Activated CD8-positive, alpha-beta memory T cell treated with anti-CD3 and anti-CD28 coated beads for 36 hours (primary cell): ENCODE measurements around the gene SPSB4. TPM values are rescaled to one million over a fixed set of nuclear protein-coding genes. Genes with fewer than 3 reads are reported as not detected.
"Not testable (repeated sequence)": the region's sequence is repeated elsewhere in the genome, so short reads cannot be mapped to it uniquely, and the experiment has no call there.

Experiments
- CTCF ChIA-PET: fragments of 350-600 bp; sonication (Branson Sonifier 250); formaldehyde crosslinking; loops from one replicate; lab custom pipeline; 2021; ENCODE audit warnings: antibody characterized with exemption; lab: Charles Lee
- POLR2A ChIA-PET: fragments of 350-600 bp; sonication (Branson Sonifier 250); formaldehyde crosslinking; loops from one replicate; lab custom pipeline; 2021; ENCODE audit warnings: antibody characterized with exemption; lab: Charles Lee
- total RNA-seq, 2 experiments: library from RNA; stranded (reverse); gene quantifications; one replicate each; pipeline ENCODE4 v1.2.3, GENCODE V29; 2021

The SPSB4 gene
- total RNA-seq: not detected

DNA sequence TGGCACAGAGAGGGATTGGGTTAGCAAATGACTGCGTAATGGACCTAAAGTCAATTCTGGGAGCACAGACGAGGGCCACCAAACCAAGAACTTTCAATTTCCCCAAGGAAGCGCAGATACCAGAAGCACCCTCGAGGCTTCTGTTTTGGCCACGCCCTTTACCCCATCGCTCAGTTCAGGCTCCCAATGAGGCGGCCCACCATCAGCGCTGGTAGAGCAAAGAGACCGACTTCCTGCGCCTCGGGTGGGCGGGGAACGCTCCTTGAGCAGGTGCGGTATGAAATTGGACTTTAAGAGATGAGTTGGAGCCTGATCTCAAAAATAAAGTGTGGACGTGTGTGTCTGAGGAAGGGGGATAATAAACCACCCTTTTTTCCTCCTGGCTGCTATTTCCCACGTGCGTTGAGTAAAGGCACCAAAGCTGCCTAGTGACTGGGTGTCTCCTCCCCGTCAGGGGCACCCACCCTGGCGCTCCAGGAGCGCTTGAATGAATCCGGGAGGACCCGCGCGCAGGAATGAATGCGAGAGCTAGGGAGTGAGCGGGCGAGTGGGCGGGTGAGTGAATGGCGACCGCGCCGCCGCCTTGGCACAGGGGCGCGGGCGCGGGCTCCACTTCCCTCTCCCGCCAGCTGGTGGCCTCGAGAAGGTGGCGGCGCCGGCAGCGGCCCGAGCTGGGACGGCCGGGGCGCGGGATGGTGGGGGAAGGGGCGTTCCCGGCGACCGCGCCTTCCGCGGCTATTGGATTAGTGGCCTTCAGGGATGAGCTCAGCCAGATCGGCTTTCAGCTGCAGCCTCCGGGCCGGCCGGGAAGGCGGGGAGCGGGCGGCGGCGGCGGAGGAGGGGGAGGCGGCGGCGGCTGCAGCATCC lies at the start of gene SPSB4:
TSS of gene SPSB4 (plus strand) at position 772 of the 867 bp plus-strand sequence. CDS start 14,758 bp downstream, outside the sequence.
- ChIA-PET CTCF (no interaction called here), POLR2A (no interaction called here)

DNA sequence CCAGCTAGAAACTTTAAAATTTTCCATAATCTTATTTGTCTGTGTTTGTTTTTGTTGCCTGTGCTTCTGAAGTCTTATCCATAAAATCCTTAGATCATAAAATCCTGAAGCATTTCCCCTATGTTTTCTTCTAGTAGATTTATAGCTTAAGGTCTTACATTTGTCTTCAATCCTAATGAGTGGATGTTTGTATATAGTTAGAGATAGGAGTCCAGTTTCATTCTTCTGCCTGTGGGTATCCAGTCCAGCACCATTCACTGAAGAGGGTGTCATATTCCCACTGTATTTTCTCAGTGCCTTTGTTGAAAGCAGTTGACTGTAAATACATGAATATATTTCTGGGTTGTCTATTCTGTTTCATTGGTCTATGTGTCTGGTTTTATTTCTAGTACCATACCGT lies 44.8 kb upstream of the SPSB4 start:
- POLR2A ChIA-PET: no interaction called here
- CTCF ChIA-PET: interaction anchor here (1.4 kb wide), 1 partner anchor 11 kb away, joined by 4 read pairs; no protein-coding TSS in a partner anchor

DNA sequence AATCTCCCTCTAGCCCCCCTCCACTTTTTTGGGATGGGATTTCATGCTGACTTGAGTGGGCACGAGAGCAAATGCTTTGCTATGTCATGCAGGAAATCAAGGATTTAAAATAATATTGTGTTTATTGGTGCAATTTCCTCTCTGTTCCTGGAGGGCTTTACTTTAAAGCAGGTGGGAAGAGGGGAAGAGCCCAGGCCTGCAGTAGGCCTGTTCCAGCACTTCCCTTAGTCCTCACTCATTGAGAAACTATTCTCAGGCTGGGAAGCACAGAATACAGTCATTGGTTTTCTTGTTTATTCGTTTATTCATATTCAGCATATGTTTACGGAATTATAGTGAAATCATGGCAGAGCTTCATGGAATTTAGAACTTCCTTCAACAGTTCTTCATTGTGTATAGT lies 41.7 kb upstream of the SPSB4 start:
- ChIA-PET POLR2A (no interaction called here), CTCF (interaction anchor here (0.9 to 3.7 kb wide), 3 partner anchors 9 to 182 kb away, joined by 3 to 10 read pairs (median 5); no protein-coding TSS in a partner anchor)

GRCh38 chr3:141011232-141011996 lies 39.7 kb upstream of the SPSB4 start:
- ChIA-PET CTCF (interaction anchor here (0.7 to 3.7 kb wide), 4 partner anchors 11 to 180 kb away, joined by 4 to 10 read pairs (median 8); no protein-coding TSS in a partner anchor), POLR2A (no interaction called here)

GRCh38 chr3:141011997-141012262 lies 39.2 kb upstream of the SPSB4 start:
- POLR2A ChIA-PET: no interaction called here

DNA sequence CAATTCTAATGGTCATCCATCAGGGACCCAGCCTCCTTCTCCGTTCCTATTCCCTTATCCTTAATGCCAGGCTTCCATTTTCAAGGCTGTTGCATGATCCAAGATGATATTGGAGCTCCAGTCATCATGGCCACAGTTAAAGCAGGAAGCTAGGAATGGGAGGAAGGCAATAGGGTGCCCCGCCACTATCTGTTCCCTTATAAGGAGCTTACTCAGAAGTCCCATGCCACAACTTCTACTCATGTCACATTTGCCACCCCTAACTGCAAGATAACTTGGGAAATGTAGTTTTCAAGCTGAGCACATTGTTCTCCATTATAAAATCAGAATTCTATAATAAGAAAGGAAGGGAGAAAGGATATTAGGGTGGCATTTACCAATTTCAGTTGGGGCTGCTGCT lies 38.6 kb upstream of the SPSB4 start:
- ChIA-PET POLR2A (no interaction called here), CTCF (interaction anchor here (2.1 to 3.7 kb wide), 4 partner anchors 13 to 179 kb away, joined by 5 to 10 read pairs (median 8); no protein-coding TSS in a partner anchor)

More at GRCh38 chr3:141011997-141012262, 39.2 kb upstream of the SPSB4 start:
- CTCF ChIA-PET: interaction anchor here (2.1 to 3.7 kb wide), 4 partner anchors 12 to 179 kb away, joined by 5 to 10 read pairs (median 8); no protein-coding TSS in a partner anchor

DNA sequence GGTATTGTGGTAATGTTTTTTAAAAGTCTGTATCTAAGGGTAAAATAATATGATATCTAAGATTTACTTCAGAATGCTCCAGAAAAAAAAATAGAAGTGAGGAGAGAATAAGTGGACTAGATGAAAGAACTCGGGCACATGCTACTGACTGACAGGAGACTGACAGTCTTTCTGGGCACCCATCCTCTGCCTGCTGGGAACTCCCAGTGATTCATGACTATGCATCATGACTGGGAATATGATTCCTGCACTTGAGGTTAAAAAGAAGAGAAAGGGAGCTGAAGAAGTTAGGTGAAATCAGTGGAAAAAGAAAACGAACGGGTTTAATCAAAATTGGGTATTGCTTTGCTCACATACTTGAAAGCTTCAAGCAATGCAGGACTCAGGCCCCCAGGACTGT lies 35.7 kb upstream of the SPSB4 start:
- ChIA-PET POLR2A (no interaction called here), CTCF (no interaction called here)

- POLR2A ChIA-PET: not testable (repeated sequence)
- CTCF ChIA-PET: interaction anchor here (1.1 to 1.2 kb wide), 2 partner anchors 12 to 19 kb away, joined by 3 to 4 read pairs; no protein-coding TSS in a partner anchor
These were observed 33.5 kb upstream of the SPSB4 start for GRCh38 chr3:141017366-141018322.

DNA sequence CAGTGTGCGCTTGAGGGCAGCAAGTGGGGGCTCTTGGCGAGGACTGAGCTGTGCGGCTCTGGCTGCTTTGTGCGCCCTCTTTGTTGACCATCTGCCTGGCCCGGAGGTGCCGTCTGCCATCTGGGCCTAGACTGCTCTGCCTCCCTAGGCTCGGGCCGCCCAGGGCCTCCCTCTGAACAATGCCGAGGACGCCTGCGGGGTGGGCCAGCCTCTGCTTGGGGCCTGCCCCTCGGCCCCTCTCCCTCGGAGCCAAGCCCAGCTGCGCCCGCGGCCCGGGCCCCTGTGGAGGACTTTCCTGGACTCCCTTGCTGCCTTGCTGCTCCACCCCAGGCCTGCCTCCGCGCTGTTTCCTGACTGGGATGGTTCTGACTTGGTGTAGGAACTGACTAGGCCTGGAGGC lies 31.9 kb upstream of the SPSB4 start:
- CTCF ChIA-PET: no interaction called here
- POLR2A ChIA-PET: no interaction called here

DNA sequence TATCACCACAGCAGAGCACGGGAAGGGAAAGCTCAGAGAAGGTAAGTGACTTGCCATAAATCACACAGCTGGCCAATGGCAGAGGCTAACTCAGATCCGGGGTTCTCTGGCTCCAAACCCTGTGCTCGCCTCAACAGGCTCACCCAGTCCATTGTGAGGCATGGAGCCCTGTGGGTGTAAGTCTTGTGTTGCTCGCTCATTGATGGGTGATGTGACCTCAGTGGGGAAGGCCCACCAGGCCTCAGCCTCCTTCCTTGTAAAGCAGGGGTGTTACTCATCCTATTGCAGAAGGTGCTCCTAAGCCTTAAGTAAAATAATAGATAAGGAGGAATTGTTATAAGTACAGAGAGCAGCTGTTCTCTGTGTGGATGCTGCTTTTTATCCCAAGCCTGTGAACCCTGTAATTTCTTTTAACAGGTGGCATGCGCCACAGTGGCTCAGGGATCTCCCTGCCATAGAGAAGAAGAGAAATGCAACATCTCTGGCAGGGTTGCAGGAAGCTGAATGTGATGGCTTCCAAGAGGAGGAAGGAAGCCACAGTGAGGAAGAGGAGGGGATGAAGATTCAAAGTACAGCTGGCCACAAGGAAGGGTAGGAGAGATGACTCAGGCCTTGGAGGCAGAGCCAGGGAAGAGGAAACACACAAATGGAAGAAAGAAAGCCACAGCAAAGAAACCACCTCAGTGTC lies 30.9 kb upstream of the SPSB4 start:
- ChIA-PET POLR2A (no interaction called here), CTCF (no interaction called here)

GRCh38 chr3:141021261-141021660 lies 29.9 kb upstream of the SPSB4 start:
- CTCF ChIA-PET: no interaction called here
- POLR2A ChIA-PET: no interaction called here

- CTCF ChIA-PET: no interaction called here
These were observed 20.9 kb upstream of the SPSB4 start for GRCh38 chr3:141030296-141030695.

DNA sequence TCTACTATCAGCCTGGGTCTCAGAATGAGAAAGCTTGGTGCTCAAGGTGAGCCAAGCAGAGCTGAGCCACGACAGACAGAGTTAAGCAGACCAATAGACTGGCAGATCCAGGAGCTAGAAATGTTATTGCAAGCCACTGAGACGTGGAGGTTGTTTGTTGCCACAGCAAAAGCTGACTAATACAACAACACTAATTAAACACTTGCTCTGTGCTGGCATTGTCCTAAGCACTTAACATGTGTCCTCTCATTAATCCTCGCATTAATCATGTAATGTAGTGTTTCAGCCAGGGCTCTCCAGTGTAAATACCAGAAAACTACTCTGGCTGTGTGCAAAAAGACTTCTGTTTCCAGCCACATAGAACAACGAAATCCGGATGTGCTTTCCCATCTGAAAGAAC lies 11.6 kb upstream of the SPSB4 start:
- CTCF ChIA-PET: no interaction called here
- POLR2A ChIA-PET: no interaction called here

More at GRCh38 chr3:141030296-141030695, 20.9 kb upstream of the SPSB4 start:
- POLR2A ChIA-PET: no interaction called here

DNA sequence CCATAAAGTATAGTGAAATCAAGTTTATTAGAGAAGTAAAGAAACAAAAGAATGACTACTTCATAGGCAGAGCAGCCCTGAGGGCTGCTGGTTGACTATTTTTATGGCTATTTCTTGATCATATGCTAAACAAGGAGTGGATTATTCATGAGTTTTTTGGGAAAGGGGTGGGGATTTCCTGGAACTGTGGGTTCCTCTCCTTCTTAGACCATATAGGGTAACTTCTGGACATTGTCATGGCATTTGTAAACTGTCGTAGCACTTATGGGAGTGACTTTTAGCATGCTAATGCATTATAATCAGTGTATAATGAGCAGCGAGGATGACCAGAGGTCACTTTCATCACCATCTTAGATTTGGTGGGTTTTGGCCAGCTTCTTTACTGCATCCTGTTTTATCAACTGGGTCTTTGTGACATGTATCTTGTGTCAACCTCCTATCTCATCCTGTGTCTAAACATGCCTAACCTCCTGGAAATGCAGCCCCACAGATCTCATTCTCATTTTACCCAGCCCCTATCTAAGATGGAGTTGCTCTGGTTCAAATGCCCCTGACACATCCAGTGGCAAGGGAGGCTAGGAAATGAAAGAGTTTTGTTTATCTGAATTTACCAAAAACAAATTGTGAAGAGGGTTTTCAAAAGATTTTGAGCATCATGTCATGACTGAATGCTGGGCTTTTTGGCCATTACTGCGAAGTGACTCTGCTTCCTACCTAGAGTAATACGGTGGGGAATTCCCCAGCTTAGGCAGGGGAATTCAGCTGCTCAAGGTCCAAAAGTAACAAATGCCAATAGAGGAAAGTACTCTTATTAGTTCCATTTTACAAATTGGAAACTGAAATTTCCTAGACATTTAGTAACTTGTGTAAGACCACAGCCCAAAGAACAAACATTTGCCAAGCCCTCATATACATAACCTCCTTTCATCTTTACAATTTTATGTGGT lies 6.2 kb upstream of the SPSB4 start:
- CTCF ChIA-PET: no interaction called here
- POLR2A ChIA-PET: no interaction called here

GRCh38 chr3:141045849-141046248 lies 5.3 kb upstream of the SPSB4 start:
- POLR2A ChIA-PET: no interaction called here
- CTCF ChIA-PET: no interaction called here

DNA sequence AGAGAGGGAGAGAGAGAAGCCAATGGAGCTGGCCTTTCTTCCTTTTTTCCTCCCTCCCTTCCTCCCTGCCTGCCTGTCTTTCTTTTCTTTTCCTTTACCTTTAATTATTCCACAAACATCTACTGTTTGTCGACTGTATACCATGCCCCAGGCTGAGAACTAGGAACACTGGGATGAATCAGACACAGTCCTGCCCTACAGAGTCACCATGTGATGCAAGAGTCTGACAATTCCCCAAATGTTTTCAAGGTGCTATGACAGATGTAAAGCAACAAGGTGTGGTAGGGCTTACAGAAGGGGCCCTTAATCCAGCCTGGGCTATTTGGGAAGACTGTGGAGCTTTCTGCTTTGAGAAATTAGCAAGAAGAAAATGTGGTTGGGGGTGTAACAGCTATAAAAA lies 4.0 kb upstream of the SPSB4 start:
- ChIA-PET CTCF (no interaction called here), POLR2A (no interaction called here)

- POLR2A ChIA-PET: no interaction called here
- CTCF ChIA-PET: interaction anchor here (0.9 to 1.6 kb wide), 2 partner anchors 12 to 49 kb away, joined by 3 to 5 read pairs; no protein-coding TSS in a partner anchor
These were observed 1.5 kb upstream of the SPSB4 start for GRCh38 chr3:141049681-141050080.
